AG09319 (cell line): ENCODE results near the gene ZNF37A.
"Not testable (repeated sequence)": the region's sequence is repeated elsewhere in the genome, so short reads cannot be mapped to it uniquely, and the experiment has no call there.

Experiments
- DNase-seq: peaks from one replicate; pipeline ENCODE4 v3.0.0-alpha.2; 2010; ENCODE audit warnings: low read depth; ENCODE audit errors: extremely low read depth
- CTCF ChIP-seq: IDR thresholded peaks from 2 replicates; pipeline ENCODE4 v1.5.1; 2011; ENCODE audit warnings: low read depth, mild to moderate bottlenecking, inconsistent platforms, low read length, moderate library complexity

Gene ZNF37A

GRCh38 chr10:38072552-38072951 lies 21.6 kb upstream of the ZNF37A start:
- no peak for DNase-seq
- TF ChIP-seq CTCF, result no peak

DNA sequence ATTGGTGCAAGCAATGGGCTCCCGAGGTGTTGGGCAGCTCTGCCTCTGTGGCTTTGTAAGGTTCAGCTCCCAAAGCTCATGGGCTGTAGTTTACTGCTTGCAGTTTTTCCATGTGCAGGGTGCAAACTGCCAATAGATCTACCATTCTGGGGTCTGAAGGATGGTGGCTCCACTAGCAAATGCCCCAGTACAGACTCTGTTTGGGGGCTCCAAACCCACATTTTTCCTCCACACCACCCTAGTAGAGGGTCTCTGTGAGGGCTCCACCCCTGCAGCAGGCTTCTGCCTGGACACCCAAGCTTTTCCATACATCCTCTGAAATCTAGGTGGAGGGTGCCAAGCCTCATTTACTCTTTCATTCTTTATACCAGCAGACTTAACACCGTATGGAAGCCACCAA lies 17.4 kb upstream of the ZNF37A start:
- TF ChIP-seq CTCF, result no peak
- DNase-seq, result no peak

DNA sequence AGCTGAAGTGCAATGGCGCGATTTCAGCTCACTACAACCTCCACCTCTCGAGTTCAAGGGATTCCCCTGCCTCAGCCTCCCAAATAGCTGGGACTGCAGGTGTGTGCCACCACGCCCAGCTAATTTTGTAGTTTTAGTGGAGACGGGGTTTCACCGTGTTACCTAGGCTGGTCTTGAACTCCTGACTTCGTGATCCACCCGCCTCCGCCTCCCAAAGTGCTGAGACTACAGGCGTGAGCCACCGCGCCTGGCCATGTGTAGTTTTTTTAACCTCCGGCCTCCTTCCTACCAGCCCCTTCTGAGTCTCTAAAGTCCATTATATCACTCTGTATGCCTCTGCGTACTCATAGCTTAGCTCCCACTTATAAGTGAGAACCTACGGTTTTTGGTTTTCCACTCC lies 819 bp upstream of the ZNF37A start:
- DNase-seq, result not testable (repeated sequence)

GRCh38 chr10:38093816-38094157 lies 350 bp upstream of the ZNF37A start:
- DNase-seq, result no peak
- no peak for TF ChIP-seq CTCF

GRCh38 chr10:38094927-38095574 lies 914 bp downstream of the ZNF37A start:
- DNase-seq, result no peak
- TF ChIP-seq CTCF, result no peak

- DNase-seq, result no peak
- TF ChIP-seq CTCF, result no peak
These were observed 8.7 kb downstream of the ZNF37A start for GRCh38 chr10:38102880-38103279.

GRCh38 chr10:38103756-38104155 lies 9.6 kb downstream of the ZNF37A start:
- TF ChIP-seq CTCF, result no peak

DNA sequence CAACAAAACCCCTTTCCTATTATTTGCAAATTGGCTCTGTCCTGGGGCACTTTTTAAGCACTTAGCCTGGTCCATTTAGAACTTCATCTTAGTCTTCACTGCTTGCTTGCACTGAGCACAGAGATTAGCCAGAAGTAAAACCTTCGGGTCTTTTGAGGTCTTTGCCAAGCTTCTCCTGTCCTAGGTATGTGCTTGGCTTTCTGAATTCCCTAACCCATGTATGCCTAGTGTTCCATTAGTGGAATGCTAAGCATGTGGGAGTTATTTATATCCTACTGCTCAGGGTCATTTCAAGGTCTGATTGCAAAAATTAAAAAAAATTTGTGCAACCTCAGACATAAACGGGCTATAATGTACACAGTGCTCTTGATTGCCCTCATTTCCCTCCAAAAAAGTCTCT lies 18.0 kb downstream of the ZNF37A start:
- DNase-seq, result no peak
- TF ChIP-seq CTCF, result no peak

More at GRCh38 chr10:38103756-38104155, 9.6 kb downstream of the ZNF37A start:
- no peak for DNase-seq
